ENCODE results near the gene GGA3. TPM values are rescaled to one million over a fixed set of nuclear protein-coding genes. Genes with fewer than 3 reads are reported as not detected.

GGA3 gene
- total and polyA plus RNA-seq, 10 of the 15 experiments (the other 5 are each of a cell fraction or from before 2014, with no cell fraction given), result 7.0 to 57.5 (median 34.0) TPM

GRCh38 chr17:75244133-75244866 lies 17.1 kb downstream of the GGA3 start:
- peak; percentile 75 for ATAC-seq
- H3K79me2 ChIP-seq (ENCODE audit: control insufficient read depth, insufficient read depth, low read length), result peaks cover 8% of the 10 kb centered on the region
- no TSS peak for BruUV-seq (replicated peaks)
- H3K36me3 ChIP-seq (ENCODE audit: control insufficient read depth in 2 of 2, insufficient read depth in 2 of 2, low read length in 1 of 2), result peaks cover 41 to 54% of the 10 kb centered on the region in 2 experiments
- peak overlapping the region; percentile 7; the same call in 1 of the 2 replicates for H3K9ac ChIP-seq (ENCODE audit: control insufficient read depth, insufficient read depth, low read length)
- RAD21 ChIA-PET (ENCODE audit: unreplicated experiment), result interaction anchor here (0.8 kb wide), 1 partner anchor 45 kb away, joined by 4 read pairs; the partner anchor contains the start of gene SLC25A19
- H3K9me3 ChIP-seq (replicated peaks; ENCODE audit: control insufficient read depth, insufficient read depth, low read length), result no peaks in the 10 kb centered on the region
- DNase-seq (ENCODE audit: low read depth, low spot score), result no peak
- TF ChIP-seq EED (IDR thresholded peaks at IDR 0.05; ENCODE audit: low read depth), result no peak; the same call in 1 of the 2 replicates
- 0 out of 2 replicates have a peak, but pooled peaks have one; percentile 4 for TF ChIP-seq IKZF1 (conservative IDR thresholded peaks at IDR 0.05)
- peak; percentile 66 for TF ChIP-seq SPI1 (IDR thresholded peaks at IDR 0.05; ENCODE audit: borderline replicate concordance, insufficient read depth, low read depth, low read length)
- TF ChIP-seq USF1 (IDR thresholded peaks at IDR 0.05; ENCODE audit: borderline replicate concordance, extremely low read length, insufficient read depth, low read depth, low read length), result peak; percentile 31
- peak; percentile 73 for TF ChIP-seq RUNX3 (IDR thresholded peaks at IDR 0.05; ENCODE audit: low read length)
- TF ChIP-seq BHLHE40 (IDR thresholded peaks at IDR 0.05; ENCODE audit: borderline replicate concordance in 1 of 2, low read depth in 2 of 2, low read length in 1 of 2), result peak in 1 of 2 experiments; percentile 44; a peak in 1 of 4 replicates
- TF ChIP-seq CBFB (IDR thresholded peaks at IDR 0.05; ENCODE audit: low read depth), result peak; percentile 55; the same call in 1 of the 2 replicates
- TF ChIP-seq RAD51 (IDR thresholded peaks at IDR 0.05), result peak; percentile 21; the same call in 1 of the 2 replicates
- 0 out of 4 replicates have a peak, but pooled peaks of 1 of the 2 experiments have one; percentile 10 for TF ChIP-seq EP300 (IDR thresholded peaks at IDR 0.05; ENCODE audit: borderline replicate concordance in 1 of 2, control insufficient read depth in 1 of 2, low read depth in 2 of 2, low read length in 2 of 2)
- no peak for TF ChIP-seq NFIC (IDR thresholded peaks at IDR 0.05; ENCODE audit: low read depth, low read length)
- in situ Hi-C loops (cut with MboI), result no loop called here
- H2AFZ ChIP-seq (ENCODE audit: control insufficient read depth, low read depth, low read length), result no peak overlapping the region
- H3K27ac ChIP-seq (ENCODE audit: control insufficient read depth, insufficient read depth), result peak overlapping the region; percentile 62
- peaks cover 43% of the 10 kb centered on the region for H3K4me1 ChIP-seq (ENCODE audit: control insufficient read depth, insufficient read depth, low read length)
- H3K4me2 ChIP-seq (ENCODE audit: control insufficient read depth, insufficient read depth), result peak overlapping the region; percentile 18; the same call in 1 of the 2 replicates
- WGBS (ENCODE audit: insufficient coverage, insufficient replicate concordance, low lambda C conversion rate, missing lambda C conversion rate), result 50% methylated on average over 22 of the region's 22 CpGs
- intact Hi-C loops (cut with micrococcal nuclease; ENCODE audit: unreplicated experiment), result no loop called here
- FAIRE-seq, result no peak
- POLR2A ChIA-PET, result interaction anchor here (0.5 to 3.6 kb wide), 5 partner anchors 17 to 1571 kb away, joined by 3 to 21 read pairs (median 5); partner anchors contain the start of genes GGA3, MRPS7 and SLC25A19
- no peak overlapping the region for H3K4me3 ChIP-seq
- CTCF ChIA-PET, result interaction anchor here (0.6 to 1.4 kb wide), 6 partner anchors 27 to 676 kb away, joined by 3 to 5 read pairs (median 3); partner anchors contain the start of genes MIF4GD and SLC25A19
- H4K20me1 ChIP-seq (ENCODE audit: control insufficient read depth, insufficient read depth), result no peaks in the 10 kb centered on the region
- SMC1A ChIA-PET (ENCODE audit: uncharacterized antibody, unreplicated experiment), result interaction anchor here (0.9 to 1.2 kb wide), 4 partner anchors 14 to 168 kb away, joined by 3 to 4 read pairs (median 3); partner anchors contain the start of gene MIF4GD
- no peaks in the 10 kb centered on the region for H3K27me3 ChIP-seq (replicated peaks in 1 of 2; ENCODE audit: control insufficient read depth in 2 of 2, insufficient read depth in 2 of 2, low read length in 1 of 2)

Data from GM12878 (cell line).